ENCODE results near the gene KCNC3.

KCNC3 gene

GRCh38 chr19:50326101-50326664 is 3.0 kb downstream of the KCNC3 start:
- DNase-seq = no peak

GRCh38 chr19:50325310-50326100 is 3.7 kb downstream of the KCNC3 start:
- peak; percentile 91 for DNase-seq

- peak; percentile 58 for DNase-seq
Observed at GRCh38 chr19:50324331-50324730, 4.8 kb downstream of the KCNC3 start.

DNA sequence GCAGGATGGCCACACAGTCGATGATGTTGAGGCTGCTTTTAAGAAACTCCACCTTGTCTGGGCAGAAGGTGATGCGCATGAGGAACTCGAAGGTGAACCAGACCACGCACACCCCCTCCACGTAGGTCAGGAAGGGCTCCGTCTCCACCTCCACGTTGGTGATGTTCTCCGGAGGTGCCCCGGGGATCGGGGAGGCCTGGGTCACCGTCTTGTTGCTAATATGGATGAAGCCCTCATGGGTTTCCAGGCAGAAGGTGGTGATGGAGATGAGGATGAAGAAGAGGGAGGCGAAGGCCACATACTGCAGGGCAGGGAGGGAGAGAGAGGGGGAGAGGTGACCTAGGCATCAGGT is 5.4 kb downstream of the KCNC3 start:
- no peak for DNase-seq

- DNase-seq = no peak
Observed at GRCh38 chr19:50322931-50323781, 6.0 kb downstream of the KCNC3 start.

DNA sequence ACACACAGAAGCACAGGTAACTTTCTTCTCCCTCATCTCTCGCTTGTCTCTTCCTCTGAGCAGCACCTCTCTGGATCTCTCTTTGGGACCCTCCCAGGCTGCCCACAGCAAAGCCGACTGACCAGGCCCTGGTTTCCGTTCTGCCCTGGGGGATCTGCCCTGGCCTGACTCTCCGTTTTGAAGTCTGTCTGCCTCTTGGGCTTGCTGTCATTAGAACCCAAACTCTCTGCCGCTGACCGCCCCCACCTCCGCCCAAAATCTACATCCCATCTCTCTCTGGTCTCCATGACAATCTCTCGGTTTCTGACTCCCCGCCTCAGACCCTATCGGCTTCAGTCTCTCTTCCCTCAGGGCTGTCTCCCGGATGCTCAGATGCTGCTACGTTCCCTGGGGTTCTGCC is 6.9 kb downstream of the KCNC3 start:
- no peak for DNase-seq

DNA sequence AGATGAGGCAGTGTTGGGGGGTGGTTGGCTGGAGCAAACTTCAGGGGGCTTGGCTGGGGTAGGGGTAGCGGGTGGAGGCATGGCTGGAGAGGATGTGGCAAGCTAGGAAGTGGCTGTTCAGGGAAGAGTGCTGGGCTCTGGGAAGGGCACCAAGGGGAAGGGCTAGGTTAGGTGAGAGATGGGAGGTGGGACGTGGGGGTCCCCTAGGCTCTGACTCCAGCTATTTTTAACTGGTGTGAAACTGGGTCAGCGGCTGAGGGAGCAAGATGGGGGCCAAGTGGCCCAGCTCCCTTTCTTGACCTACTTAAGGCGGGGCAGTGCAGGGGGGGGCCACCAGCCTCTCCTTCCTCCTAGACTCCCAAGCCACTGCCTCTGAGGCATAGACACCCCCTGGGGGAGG is 7.3 kb downstream of the KCNC3 start:
- DNase-seq = no peak

DNA sequence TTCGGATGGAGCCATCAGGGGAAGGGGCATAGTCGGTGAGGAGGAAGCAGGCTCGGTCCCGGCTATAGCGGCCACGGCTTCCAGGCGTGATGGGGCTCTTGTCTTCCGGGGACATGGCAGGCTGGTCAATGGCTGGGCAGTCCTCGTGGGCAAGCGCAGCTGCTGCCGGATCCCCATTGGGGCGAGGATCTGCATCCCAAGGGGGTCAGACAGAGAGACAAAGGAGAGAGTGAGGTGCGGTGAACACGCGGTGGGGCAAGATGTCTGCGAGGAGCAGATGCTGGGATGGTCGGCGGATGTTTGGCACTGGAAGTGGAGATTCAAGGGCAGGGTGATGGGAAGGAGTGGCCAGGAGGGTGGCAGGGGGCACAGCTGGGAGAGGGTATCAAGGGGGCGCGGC is 8.6 kb downstream of the KCNC3 start:
- no peak for DNase-seq

DNA sequence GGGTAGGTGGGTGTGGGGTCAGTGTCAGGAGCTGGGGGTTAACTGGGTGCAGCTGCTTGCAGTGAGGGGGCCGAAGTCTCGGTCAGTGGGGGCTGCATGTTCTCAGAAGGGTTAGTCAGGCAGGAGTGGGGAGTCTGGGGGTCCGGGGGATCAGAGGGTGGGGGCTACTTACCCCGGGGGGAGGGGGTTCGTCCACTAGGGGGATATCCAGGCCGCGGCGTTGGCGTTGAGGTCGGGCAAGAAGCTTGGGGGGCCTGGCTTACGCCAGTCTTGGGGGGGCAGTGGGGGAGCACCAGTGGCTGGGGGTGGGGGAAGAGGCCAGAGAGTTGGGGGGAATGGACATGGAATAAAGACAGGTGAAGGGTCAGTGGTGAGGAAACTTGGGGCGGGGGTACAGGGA is 9.1 kb downstream of the KCNC3 start:
- no peak for DNase-seq

DNA sequence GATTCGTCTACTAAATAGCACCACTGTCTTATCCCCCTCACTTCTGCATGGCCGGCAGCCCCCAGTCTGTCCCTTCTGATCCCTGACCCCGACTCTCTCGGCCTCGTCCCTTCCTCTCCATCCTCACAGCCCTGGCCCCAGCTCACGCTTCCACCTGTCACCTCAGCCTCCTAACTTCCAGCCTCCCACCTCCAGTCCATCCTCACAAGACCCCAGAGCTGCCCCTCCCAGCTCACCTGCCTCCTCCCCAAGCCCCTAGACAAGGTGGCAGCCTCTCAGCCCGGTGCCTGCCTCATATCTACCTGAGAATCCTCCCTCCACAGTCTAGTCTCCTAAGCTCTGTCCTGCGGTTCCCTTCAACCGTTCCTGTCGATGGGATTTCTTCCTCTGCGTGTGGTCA is 10.0 kb downstream of the KCNC3 start:
- DNase-seq = no peak

GRCh38 chr19:50318438-50318837 is 10.7 kb downstream of the KCNC3 start:
- DNase-seq = no peak

- DNase-seq = no peak
Observed at GRCh38 chr19:50317115-50317514, 12.1 kb downstream of the KCNC3 start.

DNA sequence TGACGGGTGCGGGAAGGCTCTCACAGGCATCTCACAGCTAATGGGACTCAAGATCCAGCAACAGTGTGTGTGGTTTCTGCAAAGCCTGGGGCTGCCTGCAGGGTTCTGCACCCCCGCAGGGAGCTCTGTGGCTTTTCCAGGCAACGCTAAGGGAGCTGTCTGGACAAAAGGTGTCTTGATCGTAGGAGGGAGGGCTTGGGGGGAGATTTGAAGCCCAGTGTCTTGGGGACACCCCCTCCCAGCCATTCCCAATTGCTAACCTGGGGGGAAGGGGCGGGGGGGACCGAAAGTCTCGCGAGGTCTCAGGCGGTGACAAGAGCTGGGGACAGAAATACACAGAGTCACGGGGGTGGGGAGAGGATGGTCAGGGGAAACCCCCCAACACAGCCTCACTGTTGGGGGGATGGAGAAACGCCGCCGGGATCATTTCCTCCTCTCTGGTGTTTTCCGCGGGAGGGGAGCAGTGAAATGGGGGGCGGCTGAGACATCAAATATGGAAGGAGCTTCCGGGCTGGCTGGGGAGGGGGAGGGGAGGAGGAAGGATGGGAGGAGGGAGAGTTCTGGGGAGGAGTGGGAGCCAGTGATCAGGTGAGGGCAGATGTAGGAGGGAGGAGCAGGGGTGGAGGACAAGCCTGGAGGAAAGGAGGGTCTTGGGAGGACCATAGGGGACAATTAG is 13.3 kb downstream of the KCNC3 start:
- peak; percentile 75 for DNase-seq

DNA sequence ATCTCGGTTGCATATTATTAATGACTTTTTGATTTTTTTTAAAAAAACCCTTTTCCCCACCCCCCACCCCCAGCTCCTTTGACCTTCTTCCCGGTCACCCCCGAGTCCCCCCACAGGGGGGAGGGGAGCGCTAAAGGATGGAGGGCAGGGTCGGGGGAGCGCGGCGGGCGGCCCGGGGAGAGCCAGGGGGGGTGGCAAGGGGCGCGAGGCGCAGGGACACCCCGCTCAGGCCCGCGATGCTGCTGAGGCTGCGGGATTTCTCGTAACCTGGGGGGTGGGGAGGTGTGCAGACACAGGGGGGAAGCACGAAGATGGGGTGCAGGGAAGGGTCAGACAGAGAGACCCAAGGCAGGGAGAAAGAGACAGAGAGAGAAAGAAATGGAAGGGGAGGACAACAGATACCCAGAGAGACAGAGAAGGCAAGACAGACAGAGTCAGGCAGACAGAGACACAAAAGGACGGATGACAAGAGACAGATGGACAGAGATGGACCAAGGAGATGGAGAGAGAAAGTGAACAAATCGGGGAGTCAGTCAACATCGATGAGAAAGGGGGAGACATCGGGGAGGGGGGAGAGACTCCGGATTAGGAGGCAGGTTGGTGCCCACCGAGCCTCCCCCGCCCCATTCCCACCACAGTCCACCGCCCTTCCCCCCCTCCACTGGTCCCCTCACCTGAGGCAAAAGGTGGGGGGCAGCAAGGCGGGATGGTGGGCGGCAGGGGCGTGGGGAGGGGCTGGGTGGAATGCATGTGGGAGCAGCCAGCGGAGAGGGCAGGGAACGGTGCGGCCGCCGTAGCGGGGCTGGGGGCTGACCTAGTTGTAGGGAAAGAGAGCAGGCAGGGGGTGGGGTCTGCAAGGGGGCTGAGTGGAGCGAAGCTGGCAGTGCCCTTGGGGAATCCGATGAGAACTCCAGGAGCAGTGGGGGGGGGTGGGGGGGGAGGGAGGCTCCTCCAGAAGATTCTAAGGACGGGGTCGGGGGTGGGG is 14.2 kb downstream of the KCNC3 start:
- DNase-seq = no peak

- DNase-seq = peak; percentile 63
Observed at GRCh38 chr19:50313812-50314536, 15.2 kb downstream of the KCNC3 start.

DNA sequence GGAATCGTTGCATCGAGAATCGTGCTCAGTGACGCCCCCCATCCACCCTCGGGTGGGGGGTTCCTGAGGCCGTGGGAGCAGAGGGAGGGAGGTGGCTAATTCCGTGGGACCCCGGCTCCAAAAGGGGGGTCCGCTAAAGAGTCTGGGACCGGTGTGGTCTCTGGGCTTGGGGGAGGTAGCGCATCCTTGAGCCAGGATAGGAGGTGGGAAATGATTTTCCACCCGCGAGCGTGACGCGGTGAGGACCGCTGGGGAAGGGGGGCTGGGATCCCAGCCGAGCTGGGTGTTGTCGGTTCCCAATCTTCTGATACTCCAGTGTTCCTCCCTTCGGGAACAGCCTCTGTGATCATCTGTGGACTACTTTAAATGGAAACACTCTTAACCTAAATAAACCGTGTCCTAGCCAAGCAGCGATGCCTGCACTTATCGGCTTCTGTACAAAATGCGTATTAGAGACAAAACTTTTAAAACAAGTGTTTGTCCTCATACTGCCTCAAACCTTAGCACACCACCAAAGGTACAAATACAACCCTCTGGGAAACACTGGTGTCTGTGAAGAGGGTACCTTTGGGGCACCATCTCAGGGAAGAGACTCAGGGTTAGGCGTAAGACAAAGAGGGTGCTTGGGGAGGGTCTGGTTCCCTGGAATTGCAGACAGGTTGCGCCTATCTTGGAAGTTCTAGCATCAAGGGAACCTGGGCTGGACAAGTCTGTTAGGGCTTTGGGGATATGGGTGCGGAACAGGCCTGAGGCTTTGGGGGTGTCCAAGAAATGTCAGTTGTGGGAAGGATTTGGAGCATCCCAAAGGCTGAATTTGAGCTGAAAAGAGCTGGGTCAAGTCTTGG is 16.0 kb downstream of the KCNC3 start:
- no peak for DNase-seq

- peak; percentile 41 for DNase-seq
Observed at GRCh38 chr19:50311723-50312635, 17.2 kb downstream of the KCNC3 start.

DNA sequence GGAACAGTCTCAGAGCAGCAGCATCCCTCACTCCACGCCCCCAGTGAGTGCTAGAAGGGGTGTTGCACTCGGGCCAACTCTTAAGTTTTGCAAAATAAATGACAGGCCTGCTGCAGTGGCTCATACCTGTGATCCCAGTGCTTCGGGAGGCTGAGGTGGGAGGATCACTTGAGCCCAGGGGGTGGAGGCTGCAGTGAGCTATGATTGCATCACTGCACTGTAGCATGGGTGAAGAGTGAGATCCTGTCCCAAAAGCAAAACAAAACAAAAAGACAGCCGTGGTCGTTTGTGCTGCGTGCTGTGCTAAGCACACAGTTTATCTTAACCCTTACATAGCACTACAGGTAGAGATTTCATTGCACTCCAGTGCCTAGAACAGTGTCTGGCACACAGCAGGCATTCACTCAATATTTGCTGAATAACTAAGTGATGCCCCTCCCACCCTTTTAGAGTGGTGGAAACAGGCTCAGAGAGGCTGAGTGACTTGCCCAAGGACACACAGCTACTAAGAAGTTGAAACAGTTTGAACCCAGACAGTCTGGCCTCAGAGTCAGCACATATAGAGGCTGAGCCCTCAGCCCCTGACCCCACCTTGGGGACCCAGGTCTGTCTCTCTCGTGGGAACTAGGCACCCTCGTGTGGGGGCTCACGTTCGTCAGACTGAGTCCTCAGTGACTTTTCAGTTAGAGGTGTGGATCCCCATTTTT is 18.3 kb downstream of the KCNC3 start:
- no peak for DNase-seq
